H9 (cell line): ENCODE results near the gene DDX1. TPM values are rescaled to one million over a fixed set of nuclear protein-coding genes. Genes with fewer than 3 reads are reported as not detected.
"Not testable (repeated sequence)": the region's sequence is repeated elsewhere in the genome, so short reads cannot be mapped to it uniquely, and the experiment has no call there.

ENCODE experiments used
- DNase-seq: peaks from one replicate; pipeline ENCODE4 v3.0.0-alpha.2; 2017
- H2AFZ ChIP-seq: one replicate; pipeline ENCODE4 v1.6.1; 2013; ENCODE audit warnings: mild to moderate bottlenecking, low read length, control low read depth, moderate library complexity
- H2AK5ac ChIP-seq: 2 replicates; pipeline ENCODE4 v1.6.1; 2013; ENCODE audit warnings: low read length, control low read depth, mixed read lengths; ENCODE audit not compliant: insufficient read length
- H2BK120ac ChIP-seq: one replicate; pipeline ENCODE4 v1.6.1; 2013; ENCODE audit warnings: low read depth, mild to moderate bottlenecking, low read length, control low read depth, inconsistent platforms; ENCODE audit not compliant: poor library complexity, severe bottlenecking
- H2BK12ac ChIP-seq: 2 replicates; pipeline ENCODE4 v1.6.1; 2013; ENCODE audit warnings: low read length, control low read depth, mixed read lengths, low read depth; ENCODE audit not compliant: insufficient read length
- H2BK15ac ChIP-seq: 2 replicates; pipeline ENCODE4 v1.6.1; 2013; ENCODE audit warnings: low read depth, low read length, control low read depth
- H2BK20ac ChIP-seq: one replicate; pipeline ENCODE4 v1.6.1; 2013; ENCODE audit warnings: low read depth, mild to moderate bottlenecking, low read length, control low read depth, inconsistent platforms; ENCODE audit not compliant: poor library complexity, severe bottlenecking
- H2BK5ac ChIP-seq: 2 replicates; pipeline ENCODE4 v1.6.1; 2013; ENCODE audit warnings: low read length, control low read depth, mixed read lengths; ENCODE audit not compliant: insufficient read length
- H3K14ac ChIP-seq: 2 replicates; pipeline ENCODE4 v1.6.1; 2013; ENCODE audit warnings: low read length, control low read depth; ENCODE audit not compliant: insufficient read depth
- H3K18ac ChIP-seq: 2 replicates; pipeline ENCODE4 v1.6.1; 2013; ENCODE audit warnings: low read depth, mild to moderate bottlenecking, mixed read lengths, low read length, control low read depth; ENCODE audit not compliant: insufficient read length
- H3K23ac ChIP-seq: 2 replicates; pipeline ENCODE4 v1.6.1; 2013; ENCODE audit warnings: low read length, control low read depth, mixed read lengths, low read depth; ENCODE audit not compliant: insufficient read length
- H3K23me2 ChIP-seq: 2 replicates; pipeline ENCODE4 v1.6.1; 2013; ENCODE audit warnings: low read depth, mild to moderate bottlenecking, mixed read lengths, low read length, control low read depth; ENCODE audit not compliant: insufficient read length, poor library complexity, severe bottlenecking
- H3K27ac ChIP-seq: 2 replicates; pipeline ENCODE4 v1.5.1; 2013; ENCODE audit warnings: low read length, control low read depth, mixed read lengths, low read depth; ENCODE audit not compliant: insufficient read length
- H3K27me3 ChIP-seq: 2 replicates; pipeline ENCODE4 v1.6.1; 2013; ENCODE audit warnings: low read length, control low read depth, inconsistent platforms; ENCODE audit not compliant: insufficient read depth
- H3K4ac ChIP-seq: 2 replicates; pipeline ENCODE4 v1.6.1; 2013; ENCODE audit warnings: low read depth, mild to moderate bottlenecking, control low read depth, inconsistent platforms, low read length, moderate library complexity
- H3K4me1 ChIP-seq: 2 replicates; pipeline ENCODE4 v1.6.1; 2013; ENCODE audit warnings: low read length, control low read depth, inconsistent platforms; ENCODE audit not compliant: insufficient read depth
- H3K4me2 ChIP-seq: 2 replicates; pipeline ENCODE4 v1.6.1; 2013; ENCODE audit warnings: low read length, control low read depth, mixed read lengths; ENCODE audit not compliant: insufficient read length, insufficient read depth
- H3K56ac ChIP-seq: 2 replicates; pipeline ENCODE4 v1.6.1; 2013; ENCODE audit warnings: low read depth, mild to moderate bottlenecking, mixed read lengths, low read length, control low read depth; ENCODE audit not compliant: insufficient read length
- H3K79me1 ChIP-seq: 2 replicates; pipeline ENCODE4 v1.6.1; 2013; ENCODE audit warnings: low read depth, mild to moderate bottlenecking, moderate library complexity, low read length, control low read depth, inconsistent platforms; ENCODE audit not compliant: insufficient read depth, poor library complexity, severe bottlenecking
- H3K79me2 ChIP-seq: 2 replicates; pipeline ENCODE4 v1.6.1; 2013; ENCODE audit warnings: low read length, control low read depth, inconsistent platforms; ENCODE audit not compliant: insufficient read depth
- H3K9ac ChIP-seq: 2 replicates; pipeline ENCODE4 v1.6.1; 2013; ENCODE audit warnings: low read length, control low read depth, mixed read lengths; ENCODE audit not compliant: insufficient read length; ENCODE audit errors: extremely low read depth
- H3K9me3 ChIP-seq: one replicate; pipeline ENCODE4 v1.6.1; 2013; ENCODE audit warnings: low read depth, low read length, inconsistent platforms; ENCODE audit not compliant: control insufficient read depth
- H3T11ph ChIP-seq: one replicate; pipeline ENCODE4 v1.6.1; 2013; ENCODE audit warnings: mild to moderate bottlenecking, low read length, control low read depth, inconsistent platforms
- H4K20me1 ChIP-seq: one replicate; pipeline ENCODE4 v1.6.1; 2013; ENCODE audit not compliant: control insufficient read depth, insufficient read length, insufficient read depth
- H4K5ac ChIP-seq: 2 replicates; pipeline ENCODE4 v1.6.1; 2013; ENCODE audit warnings: low read depth, mild to moderate bottlenecking, mixed read lengths, low read length, control low read depth; ENCODE audit not compliant: insufficient read length
- H4K8ac ChIP-seq: replicated peaks from 2 replicates; pipeline ENCODE4 v1.6.1; 2013; ENCODE audit warnings: low read length, control low read depth, mixed read lengths, low read depth; ENCODE audit not compliant: insufficient read length
- H4K91ac ChIP-seq: 2 replicates; pipeline ENCODE4 v1.6.1; 2013; ENCODE audit warnings: low read depth, mild to moderate bottlenecking, moderate library complexity, mixed read lengths, low read length, control low read depth; ENCODE audit not compliant: insufficient read length
- H3K27ac Mint-ChIP-seq, 3 experiments: 2 replicates in 2 of 3; 3 replicates in 1 of 3; pipeline ENCODE4 v1.8.0; 2020 to 2021; ENCODE audit warnings: mixed read lengths in 3 of 3, mild to moderate bottlenecking in 1 of 3, moderate library complexity in 1 of 3
- H3K27me3 Mint-ChIP-seq: 2 replicates; pipeline ENCODE4 v1.8.0; 2021; ENCODE audit warnings: low read depth, mild to moderate bottlenecking, moderate library complexity, mixed read lengths
- H3K36me3 Mint-ChIP-seq, 3 experiments: 2 replicates in 2 of 3; 3 replicates in 1 of 3; pipeline ENCODE4 v1.8.0; 2020 to 2021; ENCODE audit warnings: low read depth in 3 of 3, mixed read lengths in 3 of 3; ENCODE audit not compliant: insufficient read depth in 1 of 3
- H3K4me1 Mint-ChIP-seq, 2 experiments: 2 replicates each; pipeline ENCODE4 v1.8.0; 2020; ENCODE audit warnings: mixed read lengths in 2 of 2
- H3K4me3 Mint-ChIP-seq, 2 experiments: 2 replicates in 1 of 2; 3 replicates in 1 of 2; pipeline ENCODE4 v1.8.0; 2020 to 2021; ENCODE audit warnings: mild to moderate bottlenecking in 2 of 2, mixed read lengths in 2 of 2, moderate library complexity in 1 of 2
- H3K9me3 Mint-ChIP-seq, 2 experiments: 2 replicates in 1 of 2; 3 replicates in 1 of 2; pipeline ENCODE4 v1.8.0; 2020; ENCODE audit warnings: mild to moderate bottlenecking in 2 of 2, mixed read lengths in 2 of 2, moderate library complexity in 1 of 2
- CTCF ChIP-seq: fragments of 200-600 bp; sonication (generic); conservative IDR thresholded peaks from 3 replicates; pipeline ENCODE4 v1.8.0; 2021; ENCODE audit warnings: antibody characterized with exemption, mild to moderate bottlenecking
- WGBS: extraction: QIAGEN DNeasy Blood & Tissue Kit; methylation state at CpG from one replicate; pipeline ENCODE4 v1.1.7; 2013; ENCODE audit warnings: missing lambda C conversion rate, low lambda C conversion rate, mixed read lengths; ENCODE audit not compliant: insufficient read length; ENCODE audit errors: extremely low coverage; 5-methylcytosine and 5-hydroxymethylcytosine counted together
- total RNA-seq: library from RNA; stranded (reverse); gene quantifications from 2 replicates; pipeline ENCODE4 v1.2.1, GENCODE V29; 2021

Gene DDX1
- total RNA-seq, 1 experiment from 2014 or later = 120 TPM

- Histone ChIP-seq H2AK5ac (no peak overlapping the region), H3T11ph (no peak overlapping the region), H4K91ac (no peak overlapping the region), H4K8ac (no peak overlapping the region), H3K18ac (no peak overlapping the region), H2AFZ (no peak overlapping the region), H3K4ac (no peak overlapping the region), H2BK5ac (no peak overlapping the region), H3K9me3 (no peaks in the 10 kb centered on the region), H3K9ac (no peak overlapping the region), H3K23ac (no peak overlapping the region), H4K5ac (no peak overlapping the region), H3K4me1 (no peaks in the 10 kb centered on the region), H3K27me3 (no peaks in the 10 kb centered on the region), H2BK20ac (no peak overlapping the region), H3K23me2 (no peaks in the 10 kb centered on the region), H4K20me1 (no peaks in the 10 kb centered on the region), H3K79me2 (no peaks in the 10 kb centered on the region), H2BK12ac (no peak overlapping the region), H3K56ac (no peak overlapping the region), H3K14ac (no peak overlapping the region), H3K4me2 (no peak overlapping the region), H2BK15ac (no peak overlapping the region), H3K27ac (no peak overlapping the region), H2BK120ac (no peak overlapping the region), H3K79me1 (no peaks in the 10 kb centered on the region)
- Mint-ChIP-seq H3K36me3 (peaks cover 22 to 74% (median 53%) of the 10 kb centered on the region in 3 experiments; a peak in 6 of 7 replicates), H3K27me3 (no peaks in the 10 kb centered on the region), H3K4me3 (no peak overlapping the region), H3K4me1 (no peaks in the 10 kb centered on the region), H3K9me3 (no peaks in the 10 kb centered on the region), H3K27ac (no peak overlapping the region)
- DNase-seq = no peak
- WGBS = no CpG with 5 or more reads among the region's 4 CpGs
- no peak for TF ChIP-seq CTCF
Observed at GRCh38 chr2:15620857-15621471, 29.3 kb downstream of the DDX1 start.

GRCh38 chr2:15621472-15621870 is 29.8 kb downstream of the DDX1 start:
- not testable (repeated sequence) for H3K27ac ChIP-seq, H3K4ac ChIP-seq, H4K5ac ChIP-seq, H4K91ac ChIP-seq, H3K14ac ChIP-seq, H2BK20ac ChIP-seq, H3K79me2 ChIP-seq, H2BK5ac ChIP-seq, H2BK120ac ChIP-seq, H3K27ac Mint-ChIP-seq, H3K4me3 Mint-ChIP-seq, H4K8ac ChIP-seq, H3K18ac ChIP-seq, H2BK12ac ChIP-seq, H3K9me3 Mint-ChIP-seq, H4K20me1 ChIP-seq, H3K9me3 ChIP-seq, H3K23ac ChIP-seq, H3K9ac ChIP-seq, H3K27me3 Mint-ChIP-seq, H3K4me1 ChIP-seq, H2BK15ac ChIP-seq, H3K23me2 ChIP-seq, DNase-seq, H3T11ph ChIP-seq, H3K4me1 Mint-ChIP-seq, H3K79me1 ChIP-seq, H2AFZ ChIP-seq, H3K4me2 ChIP-seq, H3K27me3 ChIP-seq, H2AK5ac ChIP-seq, H3K56ac ChIP-seq
- peaks cover 24 to 74% (median 54%) of the 10 kb centered on the region in 3 experiments; a peak in 6 of 7 replicates for H3K36me3 Mint-ChIP-seq
- WGBS = no CpG with 5 or more reads among the region's 5 CpGs
